GM06990 (cell line): ENCODE measurements around the gene C2CD2.

Source experiments
- DNase-seq: peaks from one replicate; pipeline ENCODE4 v3.0.0-alpha.2; 2011; ENCODE audit not compliant: insufficient read length; ENCODE audit errors: extremely low read depth
- H3K27me3 ChIP-seq: replicated peaks from 2 replicates; pipeline ENCODE4 v1.6.0; 2011; ENCODE audit warnings: low read length; ENCODE audit not compliant: control insufficient read depth, insufficient read depth
- H3K36me3 ChIP-seq: 2 replicates; pipeline ENCODE4 v1.5.1; 2011; ENCODE audit warnings: low read length; ENCODE audit not compliant: control insufficient read depth, insufficient read depth
- H3K4me3 ChIP-seq: replicated peaks from 2 replicates; pipeline ENCODE4 v1.5.1; 2011; ENCODE audit warnings: low read depth, mild to moderate bottlenecking, control low read depth, low read length
- TF ChIP-seq, protein P1 (sequence below): IDR thresholded peaks from 2 replicates; pipeline ENCODE4 v1.5.1; 2011; ENCODE audit warnings: low read length, control low read depth, mild to moderate bottlenecking, inconsistent platforms; ENCODE audit not compliant: insufficient read depth, poor library complexity, severe bottlenecking

Gene C2CD2

DNA sequence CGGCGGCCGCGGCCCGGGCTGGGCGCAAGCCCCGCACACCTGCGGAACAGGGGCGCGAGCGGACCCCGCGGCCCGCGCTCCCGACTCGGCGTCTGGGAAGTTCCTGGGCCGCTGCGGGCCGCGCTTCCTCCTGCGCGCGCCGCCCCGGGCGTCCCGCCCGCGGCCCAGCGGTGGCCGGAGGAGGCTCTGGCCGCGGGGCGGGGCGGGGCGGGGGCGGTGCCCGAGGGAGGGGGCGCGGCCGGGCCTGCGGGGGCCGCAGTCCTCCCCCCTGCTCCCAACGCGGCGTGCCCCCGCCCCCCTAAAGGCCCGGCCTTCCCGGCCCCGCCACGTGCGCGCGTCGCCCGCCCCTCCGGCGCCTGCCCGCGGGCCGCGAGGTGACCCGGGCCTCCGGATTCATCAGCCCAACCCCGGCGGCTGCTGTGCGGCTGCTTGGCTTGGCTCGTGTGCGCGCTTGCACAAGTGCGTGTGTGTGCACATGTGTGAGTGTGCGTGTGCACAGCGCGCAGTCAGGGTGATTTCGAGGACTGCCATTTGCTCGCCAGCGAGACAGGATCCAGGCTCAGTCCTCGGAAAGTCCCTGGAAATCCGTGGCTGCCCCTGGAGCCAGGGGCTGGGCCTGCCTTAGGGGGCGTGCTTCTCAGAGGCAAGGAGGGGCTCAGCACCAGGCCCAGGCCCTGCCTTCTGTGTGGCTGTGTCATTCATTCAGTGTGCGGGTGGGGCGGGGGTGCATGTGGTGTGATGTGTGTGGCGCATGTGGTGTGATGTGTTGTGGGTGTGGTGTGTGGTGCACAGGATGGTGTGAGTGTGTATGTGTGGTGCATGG, at the start of gene C2CD2:
Gene C2CD2, minus strand, starts transcription at position 188 of the 823 bp plus-strand sequence. CDS start 370 bp downstream, outside the sequence.
- Histone ChIP-seq H3K27me3 (no peaks in the 10 kb centered on the region), H3K4me3 (peak within 1 kb of the TSS; percentile 77), H3K36me3 (no peaks in the 10 kb centered on the region)
- TF ChIP-seq, protein P1, sequence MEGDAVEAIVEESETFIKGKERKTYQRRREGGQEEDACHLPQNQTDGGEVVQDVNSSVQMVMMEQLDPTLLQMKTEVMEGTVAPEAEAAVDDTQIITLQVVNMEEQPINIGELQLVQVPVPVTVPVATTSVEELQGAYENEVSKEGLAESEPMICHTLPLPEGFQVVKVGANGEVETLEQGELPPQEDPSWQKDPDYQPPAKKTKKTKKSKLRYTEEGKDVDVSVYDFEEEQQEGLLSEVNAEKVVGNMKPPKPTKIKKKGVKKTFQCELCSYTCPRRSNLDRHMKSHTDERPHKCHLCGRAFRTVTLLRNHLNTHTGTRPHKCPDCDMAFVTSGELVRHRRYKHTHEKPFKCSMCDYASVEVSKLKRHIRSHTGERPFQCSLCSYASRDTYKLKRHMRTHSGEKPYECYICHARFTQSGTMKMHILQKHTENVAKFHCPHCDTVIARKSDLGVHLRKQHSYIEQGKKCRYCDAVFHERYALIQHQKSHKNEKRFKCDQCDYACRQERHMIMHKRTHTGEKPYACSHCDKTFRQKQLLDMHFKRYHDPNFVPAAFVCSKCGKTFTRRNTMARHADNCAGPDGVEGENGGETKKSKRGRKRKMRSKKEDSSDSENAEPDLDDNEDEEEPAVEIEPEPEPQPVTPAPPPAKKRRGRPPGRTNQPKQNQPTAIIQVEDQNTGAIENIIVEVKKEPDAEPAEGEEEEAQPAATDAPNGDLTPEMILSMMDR = no peak
- DNase-seq = peak; percentile 80

DNA sequence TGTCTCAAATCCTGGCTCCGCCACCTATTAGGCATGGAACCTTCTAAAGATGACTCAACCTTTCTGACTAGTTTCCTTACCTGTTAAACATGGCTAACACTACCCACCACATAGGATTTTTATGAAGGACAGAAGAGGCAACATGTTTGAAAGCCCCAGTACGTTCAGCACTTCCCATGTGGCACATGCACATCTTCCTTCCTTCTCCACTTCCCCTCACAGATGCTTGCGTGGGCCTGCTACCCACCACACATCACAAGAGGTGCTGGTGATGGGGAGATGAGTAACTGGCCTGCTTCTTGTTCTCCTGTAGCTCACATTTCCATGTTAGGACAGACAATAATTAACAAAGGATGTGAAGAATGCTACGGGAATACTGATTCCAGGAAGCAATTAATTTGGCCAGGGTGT, 49.2 kb upstream of the C2CD2 start:
- Histone ChIP-seq H3K36me3 (peaks cover 4% of the 10 kb centered on the region), H3K4me3 (peak overlapping the region; percentile 19; the same call in 1 of the 2 replicates), H3K27me3 (no peaks in the 10 kb centered on the region)
- DNase-seq = no peak
- TF ChIP-seq, protein P1 = no peak

DNA sequence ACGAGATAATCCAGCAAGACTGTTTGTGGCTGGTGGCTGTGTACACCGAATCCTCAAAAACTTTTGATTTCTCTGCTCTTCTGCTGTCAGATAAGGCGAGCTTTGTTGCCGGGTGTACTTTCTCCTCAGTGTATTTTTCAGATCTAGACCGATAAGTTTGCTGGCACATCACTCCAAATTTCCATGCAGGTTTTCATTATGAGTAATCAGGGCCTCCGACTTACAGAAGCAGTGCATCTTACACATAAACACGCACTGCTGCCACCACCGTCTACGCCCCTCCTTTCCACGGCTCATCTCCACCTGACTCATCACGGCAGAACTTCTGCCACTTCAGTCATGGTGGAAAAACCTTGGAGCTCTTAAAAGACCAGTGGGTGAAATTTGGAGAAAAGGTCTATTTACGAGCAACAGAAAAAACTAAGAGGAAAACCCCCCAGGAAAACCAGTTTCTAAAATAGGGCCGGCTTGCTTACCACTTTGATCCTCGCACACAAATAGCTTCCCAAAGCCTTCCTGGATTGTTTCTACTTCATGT, 48.7 kb upstream of the C2CD2 start:
- peaks cover 4% of the 10 kb centered on the region for H3K36me3 ChIP-seq
- TF ChIP-seq, protein P1 = no peak
- peak overlapping the region; percentile 19 for H3K4me3 ChIP-seq
- DNase-seq = peak; percentile 76
- no peaks in the 10 kb centered on the region for H3K27me3 ChIP-seq

DNA sequence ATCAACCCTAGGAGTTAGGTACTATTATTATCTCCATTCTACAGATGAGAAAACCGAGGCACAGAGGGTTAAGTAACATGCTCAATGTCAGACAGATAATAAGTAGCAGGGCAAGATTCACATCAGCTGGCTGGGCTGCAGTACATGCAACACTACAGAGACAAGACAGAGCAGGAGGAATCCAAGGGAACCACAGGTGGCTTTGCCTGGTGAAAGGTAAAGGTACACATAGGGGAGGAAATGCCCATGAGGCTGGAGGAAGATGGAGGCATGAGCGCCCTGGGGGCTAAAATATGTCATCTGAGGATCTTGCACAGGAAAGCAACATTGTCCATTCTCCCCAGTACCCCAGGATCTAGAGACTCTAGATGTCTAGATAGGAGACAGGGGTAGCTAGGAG, 48.0 kb upstream of the C2CD2 start:
- Histone ChIP-seq H3K27me3 (no peaks in the 10 kb centered on the region), H3K36me3 (peaks cover 4% of the 10 kb centered on the region), H3K4me3 (peak overlapping the region; percentile 20; the same call in 1 of the 2 replicates)
- TF ChIP-seq, protein P1 = no peak
- DNase-seq = no peak

DNA sequence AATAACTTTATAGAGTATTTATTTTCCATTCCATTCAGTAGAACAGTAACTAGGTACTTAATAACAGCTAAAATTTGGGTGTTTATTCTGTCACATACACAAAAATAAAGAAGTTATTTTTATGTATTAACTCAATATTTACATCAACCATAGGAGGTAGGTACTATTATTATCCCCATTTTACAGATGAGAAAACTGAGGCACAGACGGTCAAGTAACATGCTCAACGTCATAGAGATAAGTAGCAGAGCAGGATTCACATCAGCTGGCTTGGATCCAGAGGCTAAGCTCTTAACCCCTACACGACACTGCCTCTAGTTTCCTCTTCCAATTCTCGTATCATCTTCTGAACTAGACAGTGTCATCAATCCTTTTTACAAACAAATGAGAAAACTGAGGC, 47.1 kb upstream of the C2CD2 start:
- Histone ChIP-seq H3K36me3 (peaks cover 7% of the 10 kb centered on the region), H3K4me3 (no peak overlapping the region), H3K27me3 (no peaks in the 10 kb centered on the region)
- DNase-seq = no peak
- TF ChIP-seq, protein P1 = no peak

DNA sequence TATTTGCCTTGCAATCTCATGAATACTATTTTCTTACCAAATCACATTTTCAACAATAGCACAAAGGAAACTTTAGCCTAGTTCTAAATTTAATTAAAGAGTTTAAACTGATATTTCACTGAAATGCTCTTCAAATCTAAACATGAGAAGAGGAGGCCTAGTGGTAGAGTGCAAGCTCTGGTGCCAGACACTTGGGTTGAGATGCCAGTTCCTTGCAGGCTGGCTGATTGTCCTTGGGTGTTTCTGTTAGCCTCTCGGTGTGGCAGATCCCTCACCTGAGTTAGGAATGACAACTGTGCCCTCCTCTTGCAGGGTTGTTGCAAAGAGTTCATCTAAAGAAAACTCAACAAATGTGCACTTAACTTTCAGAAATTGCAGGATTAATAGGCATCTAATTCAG, 43.8 kb upstream of the C2CD2 start:
- no peak overlapping the region for H3K4me3 ChIP-seq
- no peak for DNase-seq
- H3K36me3 ChIP-seq = peaks cover 14% of the 10 kb centered on the region
- no peaks in the 10 kb centered on the region for H3K27me3 ChIP-seq
- TF ChIP-seq, protein P1 = no peak
